Keratinocyte (primary cell): ENCODE data around the gene ANAPC5.

Experiments used
- EZH2 ChIP-seq: IDR thresholded peaks from one replicate; pipeline ENCODE4 v1.6.1; 2012; ENCODE audit warnings: inconsistent platforms, mild to moderate bottlenecking, low read length, moderate library complexity
- TF ChIP-seq, protein P1 (sequence below), 3 experiments: IDR thresholded peaks in 1 of 3; conservative IDR thresholded peaks in 1 of 3; optimal IDR thresholded peaks in 1 of 3; 2 replicates in 2 of 3; 3 replicates in 1 of 3; pipeline versions ENCODE3 to v1.5.1; 2011; ENCODE audit warnings: low read length in 3 of 3, mild to moderate bottlenecking in 3 of 3, moderate library complexity in 2 of 3, control low read depth in 1 of 3, inconsistent platforms in 1 of 3; ENCODE audit not compliant: insufficient read depth in 2 of 3; ENCODE audit errors: extremely low read depth in 1 of 3

- TF ChIP-seq, protein P1, sequence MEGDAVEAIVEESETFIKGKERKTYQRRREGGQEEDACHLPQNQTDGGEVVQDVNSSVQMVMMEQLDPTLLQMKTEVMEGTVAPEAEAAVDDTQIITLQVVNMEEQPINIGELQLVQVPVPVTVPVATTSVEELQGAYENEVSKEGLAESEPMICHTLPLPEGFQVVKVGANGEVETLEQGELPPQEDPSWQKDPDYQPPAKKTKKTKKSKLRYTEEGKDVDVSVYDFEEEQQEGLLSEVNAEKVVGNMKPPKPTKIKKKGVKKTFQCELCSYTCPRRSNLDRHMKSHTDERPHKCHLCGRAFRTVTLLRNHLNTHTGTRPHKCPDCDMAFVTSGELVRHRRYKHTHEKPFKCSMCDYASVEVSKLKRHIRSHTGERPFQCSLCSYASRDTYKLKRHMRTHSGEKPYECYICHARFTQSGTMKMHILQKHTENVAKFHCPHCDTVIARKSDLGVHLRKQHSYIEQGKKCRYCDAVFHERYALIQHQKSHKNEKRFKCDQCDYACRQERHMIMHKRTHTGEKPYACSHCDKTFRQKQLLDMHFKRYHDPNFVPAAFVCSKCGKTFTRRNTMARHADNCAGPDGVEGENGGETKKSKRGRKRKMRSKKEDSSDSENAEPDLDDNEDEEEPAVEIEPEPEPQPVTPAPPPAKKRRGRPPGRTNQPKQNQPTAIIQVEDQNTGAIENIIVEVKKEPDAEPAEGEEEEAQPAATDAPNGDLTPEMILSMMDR (optimal IDR thresholded peaks at IDR 0.05 in 1 of 3, IDR thresholded peaks at IDR 0.05 in 1 of 3, conservative IDR thresholded peaks at IDR 0.05 in 1 of 3; ENCODE audit: extremely low read depth in 1 of 3, insufficient read depth in 2 of 3, low read length in 3 of 3) = no peak
- TF ChIP-seq EZH2 = no peak
These were observed 61.8 kb downstream of the ANAPC5 start for GRCh38 chr12:121290410-121290809.
